Endothelial cell of umbilical vein (primary cell): ENCODE results near the gene SMURF2. TPM values are rescaled to one million over a fixed set of nuclear protein-coding genes. Genes with fewer than 3 reads are reported as not detected.

Experiments
- BruUV-seq: library from RNA; stranded (reverse); fragments of 400-500 nt; replicated peaks from 2 replicates; lab custom pipeline; 2021; lab: Mats Ljungman, UMichigan
- CTCF ChIA-PET: fragments of 300-600, 350-600 bp; sonication (Branson Sonifier 250); formaldehyde crosslinking; loops from one replicate; lab custom pipeline; 2021; ENCODE audit warnings: antibody characterized with exemption, inconsistent platforms; lab: Charles Lee
- POLR2A ChIA-PET: fragments of 300-600, 350-600 bp; sonication (Branson Sonifier 250); formaldehyde crosslinking; loops from one replicate; lab custom pipeline; 2021; ENCODE audit warnings: antibody characterized with exemption, inconsistent platforms; lab: Charles Lee
- DNase-seq: peaks from one replicate; pipeline ENCODE4 v3.0.0-alpha.2; 2011; ENCODE audit warnings: low read depth, low spot score
- FAIRE-seq: peaks from 2 replicates; lab custom pipeline; 2011; peaks lifted over from hg19 to GRCh38; lab: Jason Lieb, UNC
- H2AFZ ChIP-seq: 2 replicates; pipeline ENCODE4 v1.6.0; 2012; ENCODE audit warnings: low read depth, low read length, control low read depth, inconsistent platforms
- H3K27ac ChIP-seq: 2 replicates; pipeline ENCODE4 v1.5.1; 2011; ENCODE audit warnings: low read depth, mild to moderate bottlenecking, control low read depth, low read length, moderate library complexity; ENCODE audit not compliant: insufficient read depth
- H3K27me3 ChIP-seq, 2 experiments: 2 replicates each; pipeline versions ENCODE4 v1.6.0 to v1.6.1; 2011; ENCODE audit warnings: low read length in 2 of 2, mixed read lengths in 1 of 2; ENCODE audit not compliant: control insufficient read depth in 2 of 2, insufficient read depth in 2 of 2
- H3K36me3 ChIP-seq, 2 experiments: 2 replicates in 1 of 2; 3 replicates in 1 of 2; pipeline ENCODE4 v1.5.1; 2011; ENCODE audit warnings: low read length in 2 of 2, mild to moderate bottlenecking in 1 of 2, moderate library complexity in 1 of 2; ENCODE audit not compliant: control insufficient read depth in 2 of 2, insufficient read depth in 2 of 2; ENCODE audit errors: extremely low read depth in 1 of 2
- H3K4me1 ChIP-seq: 3 replicates; pipeline ENCODE4 v1.5.1; 2011; ENCODE audit warnings: mild to moderate bottlenecking, low read length; ENCODE audit not compliant: control insufficient read depth, insufficient read depth; ENCODE audit errors: extremely low read depth
- H3K4me2 ChIP-seq: 2 replicates; pipeline ENCODE4 v1.6.1; 2011; ENCODE audit warnings: low read length, control low read depth, mixed read lengths; ENCODE audit not compliant: insufficient read depth
- H3K4me3 ChIP-seq, 3 experiments: fragments of 200-600 bp in 1 of 3; sonication (generic), shearing (Covaris generic) in 1 of 3; replicated peaks in 1 of 3; 2 replicates each; pipeline ENCODE4 v1.5.1; 2011 to 2016; ENCODE audit warnings: control low read depth in 3 of 3, low read length in 3 of 3, mild to moderate bottlenecking in 2 of 3, inconsistent platforms in 1 of 3, low read depth in 1 of 3, moderate library complexity in 1 of 3; ENCODE audit not compliant: insufficient read depth in 1 of 3
- H3K79me2 ChIP-seq: 2 replicates; pipeline ENCODE4 v1.6.0; 2012; ENCODE audit warnings: low read length, inconsistent platforms; ENCODE audit not compliant: control insufficient read depth, insufficient read depth
- H3K9ac ChIP-seq: replicated peaks from 2 replicates; pipeline ENCODE3; 2011; ENCODE audit warnings: low read length, control low read depth; ENCODE audit not compliant: insufficient read depth; ENCODE audit errors: extremely low read depth
- H3K9me1 ChIP-seq: replicated peaks from 3 replicates; pipeline ENCODE4 v1.6.0; 2011; ENCODE audit warnings: mild to moderate bottlenecking, low read length; ENCODE audit not compliant: control insufficient read depth, insufficient read depth; ENCODE audit errors: extremely low read depth
- H3K9me3 ChIP-seq: replicated peaks from 2 replicates; pipeline ENCODE4 v1.5.1; 2012; ENCODE audit warnings: low read length, inconsistent platforms; ENCODE audit not compliant: control insufficient read depth, insufficient read depth
- H4K20me1 ChIP-seq: replicated peaks from 2 replicates; pipeline ENCODE3; 2011; ENCODE audit warnings: mild to moderate bottlenecking, low read length; ENCODE audit not compliant: control insufficient read depth, insufficient read depth; ENCODE audit errors: extremely low read depth
- CTCF ChIP-seq, 2 donors: IDR thresholded peaks; 1 replicate in 1 of 2; 2 replicates in 1 of 2; pipeline ENCODE4 v1.5.1; 2011; ENCODE audit warnings: low read length in 2 of 2, mild to moderate bottlenecking in 2 of 2, moderate library complexity in 2 of 2, control low read depth in 1 of 2, inconsistent platforms in 1 of 2, low read depth in 1 of 2; ENCODE audit not compliant: insufficient read depth in 1 of 2; ENCODE audit errors: extremely low read depth in 1 of 2
- EZH2 ChIP-seq: IDR thresholded peaks from 2 replicates; pipeline ENCODE4 v1.6.1; 2012; ENCODE audit warnings: borderline replicate concordance, low read depth, mild to moderate bottlenecking, moderate library complexity, low read length, inconsistent platforms; ENCODE audit not compliant: severe bottlenecking
- FOS ChIP-seq: IDR thresholded peaks from 2 replicates; pipeline ENCODE4 v1.6.1; 2011; ENCODE audit warnings: mild to moderate bottlenecking, low read length, moderate library complexity, borderline replicate concordance; ENCODE audit not compliant: insufficient read depth
- GATA2 ChIP-seq: IDR thresholded peaks from 2 replicates; pipeline ENCODE4 v1.7.0; 2011; ENCODE audit warnings: low read depth, mild to moderate bottlenecking, moderate library complexity, mixed read lengths, low read length; ENCODE audit not compliant: insufficient read length, insufficient read depth
- JUN ChIP-seq: IDR thresholded peaks from 2 replicates; pipeline ENCODE4 v1.6.1; 2011; ENCODE audit warnings: borderline replicate concordance, low read depth; ENCODE audit not compliant: insufficient read length, insufficient read depth
- MYC ChIP-seq: IDR thresholded peaks from one replicate; pipeline ENCODE4 v1.6.1; 2011; ENCODE audit warnings: mild to moderate bottlenecking, low read depth, low read length
- POLR2A ChIP-seq: IDR thresholded peaks from 2 replicates; pipeline ENCODE4 v1.6.1; 2012; ENCODE audit warnings: low read depth, mild to moderate bottlenecking, control low read depth, low read length
- POLR2AphosphoS5 ChIP-seq: IDR thresholded peaks from 2 replicates; pipeline ENCODE4 v1.6.1; 2012; ENCODE audit warnings: low read depth, mild to moderate bottlenecking, control low read depth, low read length, moderate library complexity; ENCODE audit not compliant: insufficient read depth
- dilution Hi-C: fragments of 300-500 bp; cut with MboI; formaldehyde crosslinking; loops from one replicate; pipeline ENCODE4 v1.15.0; 2019; ENCODE audit warnings: low sequenced_read_pairs; ENCODE audit not compliant: extremely low pct_ligation_motif_present
- intact Hi-C: fragments of 100-400 bp; cut with micrococcal nuclease; formaldehyde crosslinking; loops from one replicate; pipeline ENCODE4 v1.10.0; 2022
- polyA plus RNA-seq, 4 experiments: library from polyadenylated mRNA; depleted of rRNA in 3 of 4; stranded (reverse) in 3 of 4; unstranded in 1 of 4; fragments of >200 nt; gene quantifications; 2 replicates each; pipeline versions ENCODE4 v1.2.1 to v1.2.3, GENCODE V29; 2011 to 2012; ENCODE audit warnings: missing spikeins in 1 of 4
- total RNA-seq: library from RNA; stranded (reverse); gene quantifications from 2 replicates; pipeline ENCODE4 v1.2.3, GENCODE V29; 2021
- TF ChIP-seq, protein P1 (sequence below): IDR thresholded peaks from 2 replicates; pipeline ENCODE4 v1.6.1; 2011; ENCODE audit not compliant: insufficient read depth, insufficient read length

Gene SMURF2
- total and polyA plus RNA-seq, 2 donors (not counting 3 experiments of a cell fraction or from before 2014, with no cell fraction given) = 32.9 to 105 TPM

GRCh38 chr17:64638552-64639203, 23.4 kb downstream of the SMURF2 start:
- no peak overlapping the region for H3K9ac ChIP-seq
- no peak overlapping the region for H3K4me2 ChIP-seq
- FAIRE-seq (no peak), DNase-seq (no peak)
- no peak overlapping the region for H2AFZ ChIP-seq
- TF ChIP-seq CTCF (IDR thresholded peaks at IDR 0.05; ENCODE audit: extremely low read depth in 1 of 2, insufficient read depth in 1 of 2, low read depth in 1 of 2, low read length in 2 of 2) = no peak
- no peak for TF ChIP-seq POLR2AphosphoS5
- no peak for TF ChIP-seq POLR2A
- no peak for TF ChIP-seq GATA2
- TF ChIP-seq MYC = no peak
- no peak for TF ChIP-seq FOS
- TF ChIP-seq JUN = no peak
- TF ChIP-seq, protein P1, sequence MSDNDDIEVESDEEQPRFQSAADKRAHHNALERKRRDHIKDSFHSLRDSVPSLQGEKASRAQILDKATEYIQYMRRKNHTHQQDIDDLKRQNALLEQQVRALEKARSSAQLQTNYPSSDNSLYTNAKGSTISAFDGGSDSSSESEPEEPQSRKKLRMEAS = no peak
- TF ChIP-seq EZH2 = no peak
- POLR2A ChIA-PET = no interaction called here
- peaks cover 4% of the 10 kb centered on the region for H3K9me1 ChIP-seq
- dilution Hi-C loops (no loop called here), intact Hi-C loops (no loop called here)
- no peaks in the 10 kb centered on the region for H3K9me3 ChIP-seq
- peaks cover 0 to 5% of the 10 kb centered on the region in 2 experiments for H3K36me3 ChIP-seq
- CTCF ChIA-PET = interaction anchor here (1.8 kb wide), 1 partner anchor 11 kb away, joined by 3 read pairs; no protein-coding TSS in a partner anchor
- no peak overlapping the region for H3K27ac ChIP-seq
- H3K4me1 ChIP-seq = peaks cover 27% of the 10 kb centered on the region
- no peaks in the 10 kb centered on the region for H3K27me3 ChIP-seq
- peaks cover 24% of the 10 kb centered on the region for H4K20me1 ChIP-seq
- peaks cover 99% of the 10 kb centered on the region for H3K79me2 ChIP-seq
- H3K4me3 ChIP-seq = no peak overlapping the region
- no TSS peak for BruUV-seq
